SK-N-SH treated with all-trans-retinoic acid at 6 μM for 48 hours (cell line): Measurements from ENCODE around the gene ENDOG.

Source experiments
- ATAC-seq: fragments of 200-7000 bp; cut with Tn5 transposase; 3 replicates; pipeline ENCODE4 v1.9.1; 2020; ENCODE audit warnings: mild to moderate bottlenecking, moderate library complexity
- ARNTL ChIP-seq: fragments of 450-650 bp; formaldehyde crosslinking; IDR thresholded peaks from 2 replicates; pipeline ENCODE4 v1.5.0; 2020; ENCODE audit warnings: low read depth, mild to moderate bottlenecking, moderate library complexity, borderline replicate concordance
- ESRRG ChIP-seq: fragments of 250-450 bp; sonication (Bioruptor Pico); IDR thresholded peaks from 2 replicates; pipeline ENCODE4 v1.6.1; 2021; ENCODE audit warnings: mild to moderate bottlenecking
- GLIS3 ChIP-seq: fragments of 250-450 bp; sonication (Bioruptor Pico); IDR thresholded peaks from 2 replicates; pipeline ENCODE4 v1.5.0; 2020; ENCODE audit warnings: mild to moderate bottlenecking, moderate library complexity
- ISL1 ChIP-seq: fragments of 250-450 bp; sonication (Bioruptor Pico); IDR thresholded peaks from 2 replicates; pipeline ENCODE4 v2.1.2; 2022; ENCODE audit warnings: mild to moderate bottlenecking, moderate library complexity
- PPARA ChIP-seq: fragments of 250-450 bp; sonication (Bioruptor Pico); IDR thresholded peaks from 2 replicates; pipeline ENCODE4 v1.5.0; 2020; ENCODE audit warnings: mild to moderate bottlenecking, borderline replicate concordance
- RARB ChIP-seq: fragments of 250-450 bp; sonication (Bioruptor Pico); IDR thresholded peaks from 2 replicates; pipeline ENCODE4 v1.8.0; 2021; ENCODE audit warnings: mild to moderate bottlenecking, moderate library complexity
- SNAI2 ChIP-seq: fragments of 250-450 bp; sonication (Bioruptor Pico); IDR thresholded peaks from 2 replicates; pipeline ENCODE4 v1.5.0; 2020; ENCODE audit warnings: mild to moderate bottlenecking, moderate library complexity
- TCF4 ChIP-seq: fragments of 250-450 bp; sonication (Bioruptor Pico); IDR thresholded peaks from 2 replicates; pipeline ENCODE4 v1.8.0; 2021; ENCODE audit warnings: mild to moderate bottlenecking, moderate library complexity, borderline replicate concordance
- TOX ChIP-seq: fragments of 250-450 bp; sonication (Bioruptor Pico); IDR thresholded peaks from 2 replicates; pipeline ENCODE4 v1.8.0; 2021; ENCODE audit warnings: mild to moderate bottlenecking, moderate library complexity, borderline replicate concordance
- ZFP3 ChIP-seq: fragments of 250-450 bp; sonication (Bioruptor Pico); IDR thresholded peaks from 2 replicates; pipeline ENCODE4 v1.5.0; 2020; ENCODE audit warnings: mild to moderate bottlenecking, moderate library complexity
- ZNF565 ChIP-seq: fragments of 450-650 bp; formaldehyde crosslinking; conservative IDR thresholded peaks from 2 replicates; pipeline ENCODE4 v1.5.0; 2020; ENCODE audit warnings: low read depth, mild to moderate bottlenecking, moderate library complexity
- ZNF70 ChIP-seq: fragments of 450-650 bp; formaldehyde crosslinking; IDR thresholded peaks from 2 replicates; pipeline ENCODE4 v1.5.0; 2020; ENCODE audit warnings: mild to moderate bottlenecking, moderate library complexity
- ZNF8 ChIP-seq: fragments of 450-650 bp; formaldehyde crosslinking; IDR thresholded peaks from 2 replicates; pipeline ENCODE4 v1.5.0; 2020; ENCODE audit warnings: mild to moderate bottlenecking, moderate library complexity
- TF ChIP-seq, protein P1 (sequence below): fragments of 250-450 bp; sonication (Bioruptor Pico); IDR thresholded peaks from 2 replicates; pipeline ENCODE4 v1.5.1; 2020; ENCODE audit warnings: low read depth, mild to moderate bottlenecking, moderate library complexity
- TF ChIP-seq, protein P2 (sequence below): fragments of 250-450 bp; sonication (Bioruptor Pico); IDR thresholded peaks from 2 replicates; pipeline ENCODE4 v1.8.0; 2020; ENCODE audit warnings: mild to moderate bottlenecking, moderate library complexity, borderline replicate concordance
- TF ChIP-seq, protein P3 (sequence below): fragments of 250-450 bp; sonication (Bioruptor Pico); IDR thresholded peaks from 2 replicates; pipeline ENCODE4 v1.5.1; 2021; ENCODE audit warnings: mild to moderate bottlenecking, moderate library complexity
- TF ChIP-seq, protein P4 (sequence below): fragments of 250-450 bp; sonication (Bioruptor Pico); IDR thresholded peaks from 2 replicates; pipeline ENCODE4 v1.8.0; 2021; ENCODE audit warnings: low read depth, mild to moderate bottlenecking, moderate library complexity, borderline replicate concordance

ENDOG gene

DNA sequence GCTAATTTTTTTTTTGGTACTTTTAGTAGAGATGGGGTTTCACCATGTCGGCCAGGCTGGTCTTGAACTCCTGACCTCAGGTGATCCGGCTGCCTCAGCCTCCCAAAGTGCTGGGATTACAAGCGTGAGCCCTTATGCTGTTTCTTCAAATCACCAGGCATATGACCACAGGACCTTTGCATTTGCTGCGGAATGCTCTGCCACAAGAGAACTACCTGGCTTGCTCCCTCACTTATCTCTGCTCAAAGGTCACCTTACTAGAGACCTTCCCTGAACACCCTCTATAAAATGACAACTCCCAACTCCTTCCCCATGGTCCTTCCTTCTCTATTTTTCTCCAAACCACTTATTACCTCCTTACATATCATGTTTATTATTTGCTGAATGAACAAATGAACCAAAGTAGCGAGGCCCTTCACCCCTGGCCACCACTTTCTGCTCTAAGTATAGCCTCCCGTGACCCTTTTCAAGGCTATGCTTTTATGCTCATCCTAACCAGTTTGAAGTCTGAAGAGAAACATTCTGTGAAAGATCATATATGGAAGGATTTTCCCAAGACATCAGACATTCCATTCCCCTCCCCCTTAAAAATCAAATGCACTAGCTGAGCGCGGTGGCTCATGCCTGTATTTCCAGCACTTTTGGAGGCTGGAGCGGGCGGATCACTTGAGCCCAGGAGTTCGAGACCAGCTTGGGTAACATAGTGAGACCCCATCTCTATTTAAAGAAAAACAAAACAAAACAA lies 47.8 kb upstream of the ENDOG start:
- TF ChIP-seq GLIS3: no peak
- no peak for TF ChIP-seq ZNF565 (CRISPR knock-in tag)
- TF ChIP-seq ZNF8: no peak
- TF ChIP-seq, protein P1, sequence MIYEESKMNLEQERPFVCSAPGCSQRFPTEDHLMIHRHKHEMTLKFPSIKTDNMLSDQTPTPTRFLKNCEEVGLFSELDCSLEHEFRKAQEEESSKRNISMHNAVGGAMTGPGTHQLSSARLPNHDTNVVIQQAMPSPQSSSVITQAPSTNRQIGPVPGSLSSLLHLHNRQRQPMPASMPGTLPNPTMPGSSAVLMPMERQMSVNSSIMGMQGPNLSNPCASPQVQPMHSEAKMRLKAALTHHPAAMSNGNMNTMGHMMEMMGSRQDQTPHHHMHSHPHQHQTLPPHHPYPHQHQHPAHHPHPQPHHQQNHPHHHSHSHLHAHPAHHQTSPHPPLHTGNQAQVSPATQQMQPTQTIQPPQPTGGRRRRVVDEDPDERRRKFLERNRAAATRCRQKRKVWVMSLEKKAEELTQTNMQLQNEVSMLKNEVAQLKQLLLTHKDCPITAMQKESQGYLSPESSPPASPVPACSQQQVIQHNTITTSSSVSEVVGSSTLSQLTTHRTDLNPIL (CRISPR knock-in tag): no peak
- ATAC-seq: no peak

DNA sequence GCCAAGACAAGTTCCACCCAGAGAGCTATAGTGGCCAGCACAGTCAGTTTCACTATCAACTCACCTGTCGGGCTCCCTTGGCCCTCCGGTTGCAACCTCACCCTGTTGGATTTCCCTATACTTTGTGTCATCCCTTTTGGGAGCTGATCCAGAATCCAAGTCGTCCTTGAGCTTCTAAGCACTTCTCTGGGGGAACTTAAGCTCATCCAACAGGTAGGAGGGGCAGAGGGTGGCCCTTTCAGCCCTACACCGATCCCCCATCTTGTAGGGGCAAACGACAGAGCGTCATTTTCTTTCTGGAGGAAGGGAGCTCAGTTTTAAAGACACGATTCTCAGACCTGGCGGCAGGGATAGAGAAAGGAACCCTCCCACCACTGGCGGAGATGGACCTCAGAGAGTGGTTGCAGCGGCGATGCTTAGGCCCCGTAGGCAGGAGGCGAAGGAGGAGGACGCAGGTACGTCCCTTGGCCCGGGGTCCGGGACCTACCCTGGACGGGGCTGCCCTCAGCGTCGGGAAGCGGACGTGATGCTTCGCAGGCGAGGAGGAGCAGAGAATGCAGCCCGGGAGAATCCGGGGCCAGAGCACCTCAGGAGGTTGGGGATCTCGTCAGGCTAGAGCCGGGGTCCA lies 47.1 kb upstream of the ENDOG start:
- TF ChIP-seq GLIS3 (no peak), PPARA (CRISPR knock-in tag) (no peak), ZNF565 (CRISPR knock-in tag) (no peak), TCF4 (CRISPR knock-in tag) (no peak), ZNF8 (no peak), TOX (no peak), ARNTL (CRISPR knock-in tag) (no peak), SNAI2 (CRISPR knock-in tag) (no peak), RARB (CRISPR knock-in tag) (no peak), ESRRG (CRISPR knock-in tag) (no peak), ZFP3 (no peak), ZNF70 (no peak), ISL1 (CRISPR knock-in tag) (no peak)
- TF ChIP-seq, protein P2, sequence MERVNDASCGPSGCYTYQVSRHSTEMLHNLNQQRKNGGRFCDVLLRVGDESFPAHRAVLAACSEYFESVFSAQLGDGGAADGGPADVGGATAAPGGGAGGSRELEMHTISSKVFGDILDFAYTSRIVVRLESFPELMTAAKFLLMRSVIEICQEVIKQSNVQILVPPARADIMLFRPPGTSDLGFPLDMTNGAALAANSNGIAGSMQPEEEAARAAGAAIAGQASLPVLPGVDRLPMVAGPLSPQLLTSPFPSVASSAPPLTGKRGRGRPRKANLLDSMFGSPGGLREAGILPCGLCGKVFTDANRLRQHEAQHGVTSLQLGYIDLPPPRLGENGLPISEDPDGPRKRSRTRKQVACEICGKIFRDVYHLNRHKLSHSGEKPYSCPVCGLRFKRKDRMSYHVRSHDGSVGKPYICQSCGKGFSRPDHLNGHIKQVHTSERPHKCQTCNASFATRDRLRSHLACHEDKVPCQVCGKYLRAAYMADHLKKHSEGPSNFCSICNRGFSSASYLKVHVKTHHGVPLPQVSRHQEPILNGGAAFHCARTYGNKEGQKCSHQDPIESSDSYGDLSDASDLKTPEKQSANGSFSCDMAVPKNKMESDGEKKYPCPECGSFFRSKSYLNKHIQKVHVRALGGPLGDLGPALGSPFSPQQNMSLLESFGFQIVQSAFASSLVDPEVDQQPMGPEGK: no peak
- TF ChIP-seq, protein P1 (CRISPR knock-in tag): no peak
- peak; percentile 65 for ATAC-seq

DNA sequence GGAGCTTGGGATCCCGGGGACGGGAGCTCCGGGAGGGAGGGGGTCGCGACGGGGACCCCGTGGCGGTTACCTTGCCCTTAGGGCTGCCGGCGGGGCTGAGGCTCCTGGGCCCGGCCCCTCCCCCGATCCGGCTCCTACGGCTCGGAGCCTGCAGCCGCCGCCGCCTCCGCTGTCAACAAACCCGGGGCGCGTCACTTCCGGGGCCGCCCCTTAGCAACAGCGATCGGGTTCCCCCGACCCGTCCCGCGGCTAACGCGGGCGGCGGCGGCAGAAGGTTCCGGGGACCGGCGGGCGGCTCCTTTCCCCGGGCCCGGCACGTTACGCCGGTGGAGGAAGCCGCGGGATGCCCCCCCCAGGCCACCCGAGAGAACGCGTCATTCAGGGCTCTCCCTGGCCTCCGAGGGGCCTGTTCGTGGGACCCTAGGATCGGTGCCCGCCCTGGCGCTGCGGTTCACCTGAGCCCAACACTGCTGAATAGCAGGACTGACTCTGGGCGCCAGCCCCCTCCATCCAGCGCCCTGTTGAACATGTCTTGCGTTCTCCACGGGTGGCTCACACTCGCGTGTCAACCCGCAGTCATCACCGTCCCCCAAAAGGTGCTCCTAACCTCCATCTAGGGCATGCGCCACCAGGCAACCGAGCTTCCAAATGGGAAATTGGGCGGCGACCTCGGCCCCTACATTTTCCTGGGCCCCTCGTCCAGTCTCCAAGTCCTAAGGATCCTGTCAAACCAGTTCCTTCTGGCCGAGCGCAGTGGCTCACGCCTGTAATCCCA lies 46.4 kb upstream of the ENDOG start, which contains the start of gene ZER1:
TSS of gene ZER1 (minus strand) at position 183 of the 775 bp plus-strand sequence. CDS start 16,362 bp downstream, outside the sequence.
- peak; percentile 96 for ATAC-seq
- TF ChIP-seq, protein P2: peak; percentile 86
- TF ChIP-seq ZFP3: peak; percentile 81
- no peak for TF ChIP-seq ISL1 (CRISPR knock-in tag)
- TF ChIP-seq ZNF8: no peak
- 0 out of 2 replicates have a peak, but pooled peaks have one; percentile 44 for TF ChIP-seq RARB (CRISPR knock-in tag)
- TF ChIP-seq, all 23 proteins: peak for 3

DNA sequence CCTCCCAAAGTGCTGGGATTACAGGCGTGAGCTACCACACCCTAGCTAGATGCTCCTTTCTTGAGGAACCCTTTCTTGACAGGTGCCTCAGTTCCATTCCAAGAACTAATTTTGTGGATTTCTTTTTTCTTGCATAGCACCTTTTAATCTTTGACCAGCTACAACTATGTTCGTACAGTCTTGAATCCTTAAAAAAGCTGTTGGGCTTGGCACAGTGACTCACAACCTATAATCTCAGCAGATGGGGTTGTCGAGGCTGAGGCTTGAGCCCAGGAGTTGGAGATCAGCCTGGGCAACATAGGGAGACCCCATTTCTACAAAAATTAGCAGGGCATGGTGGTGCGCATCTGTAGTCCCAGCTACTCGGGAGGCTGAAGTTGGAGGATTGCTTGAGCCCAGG lies 45.3 kb upstream of the ENDOG start:
- no peak for ATAC-seq
- no peak for TF ChIP-seq ZNF70
- TF ChIP-seq, protein P3, sequence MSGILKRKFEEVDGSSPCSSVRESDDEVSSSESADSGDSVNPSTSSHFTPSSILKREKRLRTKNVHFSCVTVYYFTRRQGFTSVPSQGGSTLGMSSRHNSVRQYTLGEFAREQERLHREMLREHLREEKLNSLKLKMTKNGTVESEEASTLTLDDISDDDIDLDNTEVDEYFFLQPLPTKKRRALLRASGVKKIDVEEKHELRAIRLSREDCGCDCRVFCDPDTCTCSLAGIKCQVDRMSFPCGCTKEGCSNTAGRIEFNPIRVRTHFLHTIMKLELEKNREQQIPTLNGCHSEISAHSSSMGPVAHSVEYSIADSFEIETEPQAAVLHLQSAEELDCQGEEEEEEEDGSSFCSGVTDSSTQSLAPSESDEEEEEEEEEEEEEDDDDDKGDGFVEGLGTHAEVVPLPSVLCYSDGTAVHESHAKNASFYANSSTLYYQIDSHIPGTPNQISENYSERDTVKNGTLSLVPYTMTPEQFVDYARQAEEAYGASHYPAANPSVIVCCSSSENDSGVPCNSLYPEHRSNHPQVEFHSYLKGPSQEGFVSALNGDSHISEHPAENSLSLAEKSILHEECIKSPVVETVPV (CRISPR knock-in tag): no peak
- TF ChIP-seq, protein P4, sequence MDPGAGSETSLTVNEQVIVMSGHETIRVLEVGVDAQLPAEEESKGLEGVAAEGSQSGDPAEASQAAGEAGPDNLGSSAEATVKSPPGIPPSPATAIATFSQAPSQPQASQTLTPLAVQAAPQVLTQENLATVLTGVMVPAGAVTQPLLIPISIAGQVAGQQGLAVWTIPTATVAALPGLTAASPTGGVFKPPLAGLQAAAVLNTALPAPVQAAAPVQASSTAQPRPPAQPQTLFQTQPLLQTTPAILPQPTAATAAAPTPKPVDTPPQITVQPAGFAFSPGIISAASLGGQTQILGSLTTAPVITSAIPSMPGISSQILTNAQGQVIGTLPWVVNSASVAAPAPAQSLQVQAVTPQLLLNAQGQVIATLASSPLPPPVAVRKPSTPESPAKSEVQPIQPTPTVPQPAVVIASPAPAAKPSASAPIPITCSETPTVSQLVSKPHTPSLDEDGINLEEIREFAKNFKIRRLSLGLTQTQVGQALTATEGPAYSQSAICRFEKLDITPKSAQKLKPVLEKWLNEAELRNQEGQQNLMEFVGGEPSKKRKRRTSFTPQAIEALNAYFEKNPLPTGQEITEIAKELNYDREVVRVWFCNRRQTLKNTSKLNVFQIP (CRISPR knock-in tag): no peak
